ENCODE results near the gene RUVBL1. TPM values are rescaled to one million over a fixed set of nuclear protein-coding genes. Genes with fewer than 3 reads are reported as not detected.

Gene RUVBL1
- polyA plus RNA-seq, 1 donor (not counting 4 experiments of a cell fraction or from before 2014, with no cell fraction given) = 94.8 TPM

DNA sequence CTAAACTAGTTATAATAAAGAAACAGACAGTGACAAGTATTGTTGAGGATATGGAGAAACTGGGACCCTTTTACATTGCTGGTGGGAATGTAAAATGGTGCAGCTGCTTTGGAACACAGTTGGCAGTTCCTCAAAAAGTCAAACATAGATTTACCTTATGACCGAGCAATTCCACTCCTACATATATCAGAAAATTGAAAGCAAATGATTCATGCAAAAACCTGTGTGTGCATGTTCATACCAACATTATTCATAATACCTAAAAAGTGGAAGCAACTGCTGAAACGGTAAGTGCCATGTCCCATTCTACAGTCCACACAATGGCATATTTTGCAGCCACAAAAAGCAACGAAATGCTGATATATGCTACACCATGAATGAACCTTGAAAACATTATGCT, 83.6 kb downstream of the RUVBL1 start:
- Histone ChIP-seq H3K9me3 (ENCODE audit: control insufficient read depth, low read depth, low read length) (no peaks in the 10 kb centered on the region), H3K9ac (ENCODE audit: control insufficient read depth, extremely low read depth, insufficient read depth, low read length) (no peak overlapping the region), H3K27ac (ENCODE audit: control insufficient read depth, insufficient read depth, low read length) (no peak overlapping the region), H3K9me1 (ENCODE audit: control insufficient read depth, extremely low read depth, insufficient read depth, low read length) (no peaks in the 10 kb centered on the region), H3K27me3 (ENCODE audit: control insufficient read depth, extremely low read depth, insufficient read depth, low read length) (no peaks in the 10 kb centered on the region), H4K20me1 (ENCODE audit: control insufficient read depth, extremely low read depth, insufficient read depth, low read length) (no peaks in the 10 kb centered on the region), H3K79me2 (ENCODE audit: control insufficient read depth, insufficient read depth, low read length) (no peaks in the 10 kb centered on the region), H2AFZ (ENCODE audit: control insufficient read depth, low read length) (no peak overlapping the region), H3K36me3 (ENCODE audit: control insufficient read depth in 2 of 2, extremely low read depth in 1 of 2, insufficient read depth in 2 of 2, low read length in 2 of 2) (no peaks in the 10 kb centered on the region), H3K4me2 (ENCODE audit: control insufficient read depth, extremely low read depth, insufficient read depth, low read depth, low read length) (peak overlapping the region; percentile 41), H3K4me1 (ENCODE audit: control insufficient read depth, extremely low read depth, insufficient read depth, low read length) (peaks cover 8% of the 10 kb centered on the region), H3K4me3 (ENCODE audit: control insufficient read depth in 2 of 3, extremely low read depth in 1 of 3, insufficient read depth in 2 of 3, low read depth in 1 of 3, low read length in 3 of 3) (no peak overlapping the region)
- FAIRE-seq (peak; percentile 53), DNase-seq (ENCODE audit: low read depth, low spot score) (no peak)
- TF ChIP-seq, protein P1, sequence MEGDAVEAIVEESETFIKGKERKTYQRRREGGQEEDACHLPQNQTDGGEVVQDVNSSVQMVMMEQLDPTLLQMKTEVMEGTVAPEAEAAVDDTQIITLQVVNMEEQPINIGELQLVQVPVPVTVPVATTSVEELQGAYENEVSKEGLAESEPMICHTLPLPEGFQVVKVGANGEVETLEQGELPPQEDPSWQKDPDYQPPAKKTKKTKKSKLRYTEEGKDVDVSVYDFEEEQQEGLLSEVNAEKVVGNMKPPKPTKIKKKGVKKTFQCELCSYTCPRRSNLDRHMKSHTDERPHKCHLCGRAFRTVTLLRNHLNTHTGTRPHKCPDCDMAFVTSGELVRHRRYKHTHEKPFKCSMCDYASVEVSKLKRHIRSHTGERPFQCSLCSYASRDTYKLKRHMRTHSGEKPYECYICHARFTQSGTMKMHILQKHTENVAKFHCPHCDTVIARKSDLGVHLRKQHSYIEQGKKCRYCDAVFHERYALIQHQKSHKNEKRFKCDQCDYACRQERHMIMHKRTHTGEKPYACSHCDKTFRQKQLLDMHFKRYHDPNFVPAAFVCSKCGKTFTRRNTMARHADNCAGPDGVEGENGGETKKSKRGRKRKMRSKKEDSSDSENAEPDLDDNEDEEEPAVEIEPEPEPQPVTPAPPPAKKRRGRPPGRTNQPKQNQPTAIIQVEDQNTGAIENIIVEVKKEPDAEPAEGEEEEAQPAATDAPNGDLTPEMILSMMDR (optimal IDR thresholded peaks at IDR 0.05 in 1 of 3, IDR thresholded peaks at IDR 0.05 in 1 of 3, conservative IDR thresholded peaks at IDR 0.05 in 1 of 3; ENCODE audit: extremely low read depth in 1 of 3, insufficient read depth in 2 of 3, low read length in 3 of 3) = no peak
- no peak for TF ChIP-seq EZH2 (IDR thresholded peaks at IDR 0.05; ENCODE audit: low read length)
- dilution Hi-C loops (cut with MboI; ENCODE audit: extremely low pct_ligation_motif_present, low sequenced_read_pairs) = no loop called here

DNA sequence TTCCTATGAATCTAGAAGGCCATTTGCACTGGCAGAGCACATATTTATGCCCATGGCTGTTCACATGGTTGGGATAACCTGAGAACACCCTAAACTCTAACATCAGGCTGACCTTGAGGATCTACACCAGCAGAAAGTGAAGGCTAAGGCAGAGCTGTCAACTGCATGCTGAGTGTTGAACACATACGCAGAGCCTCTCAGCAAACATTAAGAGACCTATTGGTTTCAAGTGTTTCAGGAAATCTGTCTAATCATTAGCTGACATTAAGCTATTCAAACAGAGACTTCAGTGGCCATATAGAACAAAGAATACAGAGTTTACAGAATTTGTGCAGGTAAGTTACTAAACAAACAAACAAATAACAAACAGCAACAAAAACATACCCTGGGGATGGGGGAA, 87.5 kb downstream of the RUVBL1 start:
- Histone ChIP-seq H3K9me3 (ENCODE audit: control insufficient read depth, low read depth, low read length) (no peaks in the 10 kb centered on the region), H3K27ac (ENCODE audit: control insufficient read depth, insufficient read depth, low read length) (no peak overlapping the region)

More for the DNA sequence above, 87.5 kb downstream of the RUVBL1 start:
- Histone ChIP-seq H3K4me2 (ENCODE audit: control insufficient read depth, extremely low read depth, insufficient read depth, low read depth, low read length) (no peak overlapping the region), H2AFZ (ENCODE audit: control insufficient read depth, low read length) (no peak overlapping the region), H3K36me3 (ENCODE audit: control insufficient read depth in 2 of 2, extremely low read depth in 1 of 2, insufficient read depth in 2 of 2, low read length in 2 of 2) (no peaks in the 10 kb centered on the region), H3K4me1 (ENCODE audit: control insufficient read depth, extremely low read depth, insufficient read depth, low read length) (peaks cover 8% of the 10 kb centered on the region), H3K4me3 (ENCODE audit: control insufficient read depth in 2 of 3, extremely low read depth in 1 of 3, insufficient read depth in 2 of 3, low read depth in 1 of 3, low read length in 3 of 3) (no peak overlapping the region), H3K9ac (ENCODE audit: control insufficient read depth, extremely low read depth, insufficient read depth, low read length) (no peak overlapping the region), H3K27me3 (ENCODE audit: control insufficient read depth, extremely low read depth, insufficient read depth, low read length) (no peaks in the 10 kb centered on the region), H3K9me1 (ENCODE audit: control insufficient read depth, extremely low read depth, insufficient read depth, low read length) (no peaks in the 10 kb centered on the region), H4K20me1 (ENCODE audit: control insufficient read depth, extremely low read depth, insufficient read depth, low read length) (no peaks in the 10 kb centered on the region), H3K79me2 (ENCODE audit: control insufficient read depth, insufficient read depth, low read length) (no peaks in the 10 kb centered on the region)
- dilution Hi-C loops (cut with MboI; ENCODE audit: extremely low pct_ligation_motif_present, low sequenced_read_pairs) = no loop called here
- TF ChIP-seq EZH2 (IDR thresholded peaks at IDR 0.05; ENCODE audit: low read length) = no peak
- TF ChIP-seq, protein P1 (optimal IDR thresholded peaks at IDR 0.05 in 1 of 3, IDR thresholded peaks at IDR 0.05 in 1 of 3, conservative IDR thresholded peaks at IDR 0.05 in 1 of 3; ENCODE audit: extremely low read depth in 1 of 3, insufficient read depth in 2 of 3, low read length in 3 of 3) = no peak
- FAIRE-seq (no peak), DNase-seq (ENCODE audit: low read depth, low spot score) (no peak)
